Omental fat pad (tissue), 4 donors: ENCODE data around the gene SSR4. TPM values are rescaled to one million over a fixed set of nuclear protein-coding genes. Genes with fewer than 3 reads are reported as not detected.
"Not testable (repeated sequence)": the region's sequence is repeated elsewhere in the genome, so short reads cannot be mapped to it uniquely, and the experiment has no call there.

Experiments
- ATAC-seq: fragments of 150-250 bp; one replicate; pipeline ENCODE4 v1.9.1; 2016; ENCODE audit warnings: mild to moderate bottlenecking, moderate library complexity; ENCODE audit not compliant: low FRiP score
- DNase-seq: peaks from one replicate; pipeline ENCODE4 v3.0.0-alpha.2; 2019; ENCODE audit warnings: low spot score
- total RNA-seq, 4 donors: library from RNA; depleted of rRNA; stranded (reverse); fragments of >200 nt; gene quantifications; one replicate each; pipeline ENCODE4 v1.1.0, GENCODE V29; 2016
- TF ChIP-seq, protein P1 (sequence below), 3 donors: fragments of 450-650 bp; IDR thresholded peaks; one replicate each; pipeline ENCODE4 v1.5.1; 2016 to 2017; ENCODE audit warnings: antibody characterized with exemption in 3 of 3, mild to moderate bottlenecking in 3 of 3, moderate library complexity in 2 of 3

Gene SSR4
- 100 to 1,000 TPM; 126 to 249 (median 179) TPM for total RNA-seq

DNA sequence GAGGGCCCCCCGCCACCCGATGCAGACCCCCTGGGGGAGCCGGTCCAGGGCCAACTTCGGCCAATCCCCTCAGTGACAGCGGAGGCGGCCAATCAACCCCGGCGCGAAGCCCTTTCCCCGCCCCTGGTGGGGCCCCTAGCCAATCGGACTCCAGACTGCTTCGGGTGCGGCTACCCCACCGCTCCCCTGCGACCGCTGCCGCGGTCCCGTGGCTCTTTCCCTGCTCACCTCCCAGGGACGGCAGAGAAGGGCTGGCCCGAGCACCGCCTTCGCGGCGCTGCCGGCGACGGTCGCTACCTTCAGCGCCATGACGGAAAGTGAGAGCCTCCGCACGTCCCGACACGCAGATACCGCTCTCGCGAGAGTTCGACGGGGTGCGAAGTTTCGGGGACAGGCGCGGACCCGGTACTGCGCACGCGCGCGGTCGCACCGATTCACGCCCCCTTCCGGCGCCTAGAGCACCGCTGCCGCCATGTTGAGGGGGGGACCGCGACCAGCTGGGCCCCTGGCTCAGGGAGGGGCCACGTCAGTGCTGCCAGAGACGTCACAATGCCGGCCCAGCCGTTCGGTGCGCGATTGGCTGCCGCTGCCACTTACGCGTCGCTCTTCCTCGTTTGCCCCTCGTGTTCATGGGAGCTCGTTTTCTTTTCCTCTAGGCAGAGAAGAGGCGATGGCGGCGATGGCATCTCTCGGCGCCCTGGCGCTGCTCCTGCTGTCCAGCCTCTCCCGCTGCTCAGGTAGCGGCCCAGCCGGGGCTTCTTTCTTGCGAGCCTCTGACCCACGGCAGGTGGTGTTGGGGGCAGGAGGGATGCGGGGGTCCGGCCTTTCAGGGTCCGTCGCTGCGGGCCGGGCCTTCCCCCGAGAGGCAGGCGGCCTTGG is at the start of gene SSR4, which contains the start of gene IDH3G:
Gene SSR4, plus strand, starts transcription at position 651 of the 879 bp plus-strand sequence. Its CDS starts 20 bp downstream, at position 671.
Gene IDH3G, minus strand, starts transcription at position 358 of the 879 bp plus-strand sequence. Its CDS starts 49 bp downstream, at position 309.
- peak; percentile 95 for ATAC-seq
- peak; percentile 82 for DNase-seq
- TF ChIP-seq, protein P1, sequence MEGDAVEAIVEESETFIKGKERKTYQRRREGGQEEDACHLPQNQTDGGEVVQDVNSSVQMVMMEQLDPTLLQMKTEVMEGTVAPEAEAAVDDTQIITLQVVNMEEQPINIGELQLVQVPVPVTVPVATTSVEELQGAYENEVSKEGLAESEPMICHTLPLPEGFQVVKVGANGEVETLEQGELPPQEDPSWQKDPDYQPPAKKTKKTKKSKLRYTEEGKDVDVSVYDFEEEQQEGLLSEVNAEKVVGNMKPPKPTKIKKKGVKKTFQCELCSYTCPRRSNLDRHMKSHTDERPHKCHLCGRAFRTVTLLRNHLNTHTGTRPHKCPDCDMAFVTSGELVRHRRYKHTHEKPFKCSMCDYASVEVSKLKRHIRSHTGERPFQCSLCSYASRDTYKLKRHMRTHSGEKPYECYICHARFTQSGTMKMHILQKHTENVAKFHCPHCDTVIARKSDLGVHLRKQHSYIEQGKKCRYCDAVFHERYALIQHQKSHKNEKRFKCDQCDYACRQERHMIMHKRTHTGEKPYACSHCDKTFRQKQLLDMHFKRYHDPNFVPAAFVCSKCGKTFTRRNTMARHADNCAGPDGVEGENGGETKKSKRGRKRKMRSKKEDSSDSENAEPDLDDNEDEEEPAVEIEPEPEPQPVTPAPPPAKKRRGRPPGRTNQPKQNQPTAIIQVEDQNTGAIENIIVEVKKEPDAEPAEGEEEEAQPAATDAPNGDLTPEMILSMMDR (IDR thresholded peaks at IDR 0.05): no peak

DNA sequence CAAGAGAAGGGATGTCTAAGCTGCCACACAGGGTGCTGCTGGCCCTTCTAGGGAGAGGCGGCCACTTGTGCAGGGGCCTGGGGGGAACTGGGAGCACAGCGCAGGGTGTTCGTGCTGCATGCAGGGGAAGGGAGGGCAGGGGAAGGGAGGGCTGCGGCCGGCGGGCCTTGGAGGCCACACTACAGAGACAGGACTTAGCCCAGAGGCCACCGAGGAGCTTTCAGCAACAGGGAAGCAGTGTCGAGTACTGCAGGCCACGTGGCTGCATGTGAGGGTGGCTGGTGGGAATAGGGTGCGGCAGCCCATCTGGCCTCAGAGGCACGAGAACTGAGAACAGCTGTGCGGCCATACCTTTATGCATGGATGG is 49.4 kb upstream of the SSR4 start:
- ATAC-seq, DNase-seq: not testable (repeated sequence)

DNA sequence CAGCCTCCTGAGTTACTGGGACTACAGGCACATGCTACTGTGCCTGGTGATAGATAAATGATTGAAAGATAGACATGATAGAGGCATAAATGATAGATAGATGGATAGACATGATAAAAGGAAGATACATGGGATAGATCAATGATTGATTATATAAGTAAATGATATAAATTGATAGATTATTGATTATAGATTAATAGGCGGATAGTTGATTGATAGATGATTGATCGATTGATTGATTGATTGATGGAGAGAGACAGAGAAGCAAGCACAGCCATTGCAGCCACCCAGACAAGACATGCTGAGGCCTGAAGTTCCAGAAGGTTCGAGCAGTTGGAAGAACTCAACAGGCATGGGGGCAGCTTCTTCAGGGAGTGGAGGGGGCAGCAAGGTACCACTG is 48.1 kb upstream of the SSR4 start:
- TF ChIP-seq, protein P1 (IDR thresholded peaks at IDR 0.05): no peak
- no peak for ATAC-seq
- DNase-seq: no peak

DNA sequence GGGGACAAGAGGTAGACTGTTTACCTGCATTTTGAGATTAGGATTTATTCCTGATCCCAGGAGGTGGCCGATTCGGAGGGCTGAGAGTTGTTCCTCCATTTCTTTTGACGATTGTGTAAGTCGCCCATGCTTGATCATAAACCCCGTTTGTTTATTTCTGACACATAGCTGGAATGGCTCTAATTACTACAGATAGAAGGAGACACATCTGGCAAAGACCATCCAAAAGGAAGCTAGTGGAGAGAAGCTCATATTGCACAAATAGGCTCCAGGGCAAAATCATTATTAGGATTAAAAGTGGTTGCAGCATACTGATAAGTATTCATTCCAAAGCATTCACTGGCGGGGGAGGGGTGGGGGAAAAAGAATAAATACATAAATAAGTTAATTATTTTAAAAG is 47.5 kb upstream of the SSR4 start:
- ATAC-seq, DNase-seq: not testable (repeated sequence)

DNA sequence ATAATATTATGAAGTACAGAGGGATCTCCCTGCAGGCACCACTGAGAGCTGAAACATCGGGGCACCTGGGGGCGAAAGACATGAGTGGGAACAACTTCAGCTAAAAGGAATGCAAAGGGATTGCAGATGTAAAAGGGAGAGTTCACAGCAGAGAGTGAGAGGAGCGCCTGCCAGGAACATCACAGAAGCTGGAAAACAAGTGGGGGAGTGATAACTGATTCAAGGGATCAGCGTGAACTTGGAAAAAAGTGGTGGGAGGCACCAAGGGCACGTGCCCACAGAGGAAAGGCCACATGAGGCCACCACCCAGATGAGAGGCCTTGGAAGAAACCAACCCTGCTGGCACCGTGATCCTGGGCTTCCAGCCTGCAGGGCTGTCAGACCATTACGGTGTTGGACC is 45.5 kb upstream of the SSR4 start:
- DNase-seq, ATAC-seq: not testable (repeated sequence)

DNA sequence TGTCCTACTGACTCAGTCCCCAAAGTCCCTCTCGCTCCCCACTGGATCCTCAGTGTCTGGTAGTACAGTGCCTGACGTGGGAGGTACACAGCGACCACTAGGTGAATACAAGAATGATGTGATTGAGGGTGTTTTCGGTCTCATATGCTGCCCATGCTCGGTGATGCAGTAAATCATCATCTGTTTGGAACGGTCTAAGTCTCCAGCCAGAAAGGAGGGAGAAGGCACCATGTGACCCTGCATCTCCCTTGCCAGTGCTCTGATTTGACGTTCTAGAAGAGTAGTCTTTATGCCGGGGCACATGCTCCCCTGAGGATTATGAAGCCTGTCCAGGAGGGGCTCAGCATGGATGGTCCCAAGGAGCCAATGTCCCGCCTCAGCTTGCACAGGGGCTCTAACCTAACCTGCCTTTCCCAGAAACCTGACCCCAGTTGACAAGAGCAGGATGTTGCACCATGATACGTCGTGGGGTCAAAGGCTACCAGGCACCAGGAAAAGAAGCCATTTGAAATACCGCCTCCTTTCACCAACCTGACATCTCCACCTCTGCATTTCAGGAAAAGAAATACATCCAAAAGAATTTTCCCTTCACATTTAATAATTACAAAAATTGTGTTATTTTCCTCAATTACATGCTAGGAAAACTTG is 44.2 kb upstream of the SSR4 start:
- ATAC-seq (no peak), DNase-seq (no peak)
- TF ChIP-seq, protein P1 (IDR thresholded peaks at IDR 0.05): no peak

DNA sequence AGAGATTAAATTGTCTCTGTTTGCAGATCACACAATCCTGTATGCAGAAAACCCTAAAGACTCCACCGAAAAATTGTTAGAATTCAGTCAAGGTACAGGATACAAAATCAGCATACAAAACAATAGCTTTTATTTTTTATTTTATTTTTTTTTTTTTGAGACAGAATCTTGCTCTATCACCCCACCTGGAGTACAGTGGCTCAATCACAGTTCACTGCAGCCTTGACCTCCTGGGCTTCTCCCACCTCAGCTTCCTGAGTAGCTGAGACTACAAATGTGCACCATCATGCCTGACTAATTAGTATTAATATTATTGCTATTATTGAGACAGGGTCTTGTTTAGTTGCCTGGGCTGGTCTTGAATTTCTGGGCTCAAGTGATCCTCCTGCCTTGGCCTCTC is 39.3 kb upstream of the SSR4 start:
- TF ChIP-seq, protein P1 (IDR thresholded peaks at IDR 0.05): no peak
- DNase-seq: no peak
- no peak for ATAC-seq

DNA sequence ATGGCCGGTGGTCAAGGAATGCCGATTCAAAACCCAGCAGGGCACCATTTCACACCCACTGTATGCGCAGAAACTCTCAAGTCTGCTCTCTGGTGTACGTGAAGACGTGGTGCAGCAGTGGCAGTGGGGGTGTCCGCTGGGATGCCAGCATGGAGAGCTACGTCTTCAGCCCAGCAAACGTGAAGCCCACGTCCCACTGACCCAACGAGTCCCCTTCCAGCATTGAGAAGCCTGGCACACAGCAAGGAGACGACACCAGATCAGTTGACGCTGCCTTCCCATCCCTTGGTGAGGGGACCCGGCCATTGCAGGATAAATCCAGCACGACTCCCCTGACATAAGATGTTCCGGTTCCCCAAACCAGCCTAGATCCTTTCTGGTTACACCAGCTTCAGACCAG is 32.6 kb upstream of the SSR4 start:
- DNase-seq (no peak), ATAC-seq (no peak)

More for the DNA sequence above, 32.6 kb upstream of the SSR4 start:
- TF ChIP-seq, protein P1 (IDR thresholded peaks at IDR 0.05): no peak
